Neural progenitor cell (in vitro differentiated cells): Measurements from ENCODE around the gene TFAM.

Source experiments
- CTCF ChIP-seq: fragments of 200-600 bp; sonication (generic); IDR thresholded peaks from 2 replicates; pipeline ENCODE4 v1.5.1; 2017; ENCODE audit warnings: antibody characterized with exemption, mild to moderate bottlenecking
- EZH2 ChIP-seq: fragments of 200-600 bp; sonication (generic); IDR thresholded peaks from 2 replicates; pipeline ENCODE4 v1.6.1; 2017; ENCODE audit warnings: antibody characterized with exemption, mild to moderate bottlenecking, moderate library complexity

DNA sequence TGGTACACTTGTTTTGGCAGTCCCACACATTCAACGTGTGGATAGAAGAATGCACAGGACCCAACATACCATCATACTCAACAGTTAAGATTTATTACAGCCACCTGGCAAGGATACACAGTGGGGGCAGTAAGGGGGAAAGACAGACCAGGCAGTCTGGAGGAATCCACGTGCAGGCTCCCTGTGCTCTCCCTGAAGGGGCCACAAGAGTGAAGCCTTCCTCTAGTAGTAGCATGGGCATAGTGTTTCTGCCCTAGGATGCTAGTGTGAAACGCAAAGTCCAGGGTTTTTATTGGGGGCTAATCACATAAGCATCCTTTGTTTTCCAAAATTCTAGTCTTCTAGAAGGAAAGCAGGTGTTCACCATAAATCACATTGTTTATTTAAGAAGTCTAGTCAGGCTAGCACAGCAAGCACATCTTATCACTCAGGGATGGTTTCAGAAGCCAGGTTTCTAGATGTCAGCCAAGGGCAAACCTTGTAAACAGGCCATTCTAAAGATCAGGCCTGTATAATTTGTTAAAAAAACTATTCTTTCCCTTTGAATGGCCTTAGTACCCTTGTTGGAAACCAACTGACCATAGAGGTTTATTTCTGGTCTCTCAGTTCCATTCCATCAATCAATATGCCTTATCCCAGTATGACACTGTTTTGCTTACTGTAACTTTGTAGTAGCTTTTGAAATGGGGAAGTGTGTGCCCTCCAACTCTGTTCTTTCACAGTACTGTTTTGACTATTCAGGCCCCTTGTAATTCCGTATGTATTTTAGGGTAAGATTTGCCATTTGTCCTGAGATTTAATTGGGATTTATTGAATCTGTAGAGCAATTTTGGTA, 12.4 kb upstream of the TFAM start:
- TF ChIP-seq EZH2 (no peak), CTCF (no peak)
